IPS-NIHi11 (cell line): Measurements from ENCODE around the gene MAP2K6.
A peak's percentile ranks its signal among the peaks of the same experiment; 100 is the strongest.
"Not testable (repeated sequence)": the region's sequence is repeated elsewhere in the genome, so short reads cannot be mapped to it uniquely, and the experiment has no call there.

Experiments
- DNase-seq: peaks from one replicate; pipeline ENCODE4 v3.0.0; 2012; ENCODE audit warnings: mixed read lengths, low spot score

Gene MAP2K6

DNA sequence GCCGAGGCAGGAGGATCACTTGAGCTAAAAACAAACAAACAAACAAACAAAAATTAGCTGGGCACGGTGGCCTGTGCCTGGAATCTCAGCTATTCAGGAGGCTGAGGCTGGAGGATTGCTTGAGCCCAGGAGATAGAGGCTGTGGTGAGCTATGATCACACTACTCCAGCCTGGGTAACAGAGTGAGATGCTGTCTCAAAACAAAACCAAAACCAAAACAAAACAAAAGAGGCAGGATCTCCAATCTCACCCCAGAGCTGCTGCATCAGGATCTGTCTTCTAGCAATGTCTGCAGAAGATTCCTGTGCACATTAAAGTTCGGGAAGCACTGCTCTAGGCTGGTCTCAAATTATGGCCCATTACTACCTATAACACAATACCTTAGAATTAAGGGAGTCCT, 43.1 kb downstream of the MAP2K6 start:
- no peak for DNase-seq

DNA sequence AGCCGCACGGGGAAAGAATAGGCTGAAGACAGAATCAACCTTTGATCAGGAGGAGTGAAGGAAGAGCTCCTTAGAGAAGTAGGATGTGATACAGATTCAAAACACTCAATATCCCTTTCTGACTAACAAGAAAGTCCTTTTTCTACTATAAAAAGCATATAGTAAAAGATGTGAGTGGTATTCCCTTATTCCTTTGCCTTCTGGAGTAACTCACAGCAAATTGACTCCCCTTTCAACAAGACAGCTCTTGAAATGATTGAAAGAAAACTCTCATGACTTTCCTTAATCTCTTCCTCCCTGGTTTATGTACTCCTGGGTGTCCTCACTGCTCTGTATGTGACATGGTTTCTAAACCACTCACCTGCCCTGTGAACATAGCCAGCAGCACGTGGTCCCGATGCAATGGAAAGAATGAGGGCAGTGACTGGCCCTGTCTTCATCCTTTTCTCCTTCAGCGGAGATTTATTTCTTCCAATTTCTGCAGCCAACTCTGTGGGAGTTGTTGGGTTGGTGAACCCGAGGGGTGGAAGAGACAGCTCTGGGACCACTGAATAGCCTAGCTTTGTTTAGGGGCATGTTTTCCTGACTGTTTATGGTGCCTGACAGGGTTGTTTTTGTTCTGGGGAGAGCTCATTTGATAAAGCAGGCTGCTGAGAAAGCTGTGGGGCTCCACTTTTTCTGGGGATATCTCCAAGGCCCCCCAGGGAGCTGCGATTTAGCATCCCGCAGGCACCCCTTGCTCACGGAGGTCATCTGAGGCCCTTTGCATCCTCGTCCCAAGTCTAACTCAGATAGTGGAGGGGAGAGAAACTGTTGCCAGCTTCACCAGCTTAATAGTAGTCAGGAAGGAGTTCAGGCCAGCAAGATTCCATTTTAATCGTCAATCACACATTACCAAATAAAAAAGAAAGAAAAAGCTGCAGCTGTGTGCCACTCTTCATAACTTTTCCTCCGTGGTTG, 46.7 kb downstream of the MAP2K6 start:
- DNase-seq, result no peak

DNA sequence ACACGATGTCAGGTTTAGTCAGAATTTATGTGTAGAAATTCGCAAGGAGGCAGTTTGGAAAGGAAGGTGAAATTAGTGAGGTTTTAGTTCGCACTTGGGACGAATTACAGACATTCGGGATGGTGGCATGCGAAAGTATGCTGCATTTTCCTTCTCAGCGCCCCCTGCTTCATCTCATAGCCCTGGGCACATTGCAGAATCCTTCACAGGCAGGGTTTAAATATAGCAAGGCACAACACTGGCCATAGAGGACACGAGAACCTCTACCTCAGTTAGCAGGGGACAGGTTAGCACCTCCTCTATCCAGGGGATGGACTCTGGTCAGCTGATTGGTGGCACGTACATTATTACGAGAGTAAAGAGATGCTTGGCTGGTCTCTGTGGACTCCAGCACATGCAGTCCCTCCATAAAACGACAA, 47.5 kb downstream of the MAP2K6 start:
- DNase-seq, result no peak

DNA sequence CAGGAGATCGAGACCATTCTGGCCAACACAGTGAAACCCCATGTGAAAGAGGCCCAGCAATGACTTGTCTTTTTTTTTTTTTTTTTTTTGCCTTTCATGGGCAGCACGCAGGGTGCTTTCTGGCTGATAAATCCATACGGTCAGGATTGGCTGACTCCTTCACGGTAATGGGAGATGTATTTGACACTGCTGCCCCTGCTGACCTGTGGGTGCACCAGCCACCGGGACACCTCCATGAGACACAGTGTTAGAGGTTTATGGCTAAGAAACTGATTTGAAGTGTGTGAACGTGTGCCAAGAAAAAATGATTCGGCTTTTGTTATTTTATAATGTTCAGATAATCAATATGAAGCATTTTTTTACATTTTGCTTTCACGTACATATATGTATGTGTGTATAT, 48.4 kb downstream of the MAP2K6 start:
- DNase-seq, result no peak

DNA sequence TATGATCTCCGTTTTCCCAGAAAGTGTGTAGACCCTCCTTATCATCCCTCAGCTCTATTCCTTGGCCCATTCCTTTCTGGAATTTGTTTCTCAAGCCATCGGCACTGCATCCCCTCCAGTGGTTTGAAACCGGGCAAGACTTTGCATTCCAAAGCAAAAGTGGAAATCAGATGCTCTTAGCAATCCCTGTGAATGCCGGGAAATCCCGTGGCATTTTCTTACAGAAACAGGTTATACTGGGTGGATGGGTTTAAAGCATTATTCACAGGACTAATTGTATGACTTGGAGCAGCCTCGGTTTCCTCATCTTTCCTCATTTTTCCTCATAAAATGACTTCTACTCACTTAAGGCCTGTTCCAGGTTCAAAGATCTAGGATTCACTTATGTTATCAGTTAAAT, 52.0 kb downstream of the MAP2K6 start:
- no peak for DNase-seq

DNA sequence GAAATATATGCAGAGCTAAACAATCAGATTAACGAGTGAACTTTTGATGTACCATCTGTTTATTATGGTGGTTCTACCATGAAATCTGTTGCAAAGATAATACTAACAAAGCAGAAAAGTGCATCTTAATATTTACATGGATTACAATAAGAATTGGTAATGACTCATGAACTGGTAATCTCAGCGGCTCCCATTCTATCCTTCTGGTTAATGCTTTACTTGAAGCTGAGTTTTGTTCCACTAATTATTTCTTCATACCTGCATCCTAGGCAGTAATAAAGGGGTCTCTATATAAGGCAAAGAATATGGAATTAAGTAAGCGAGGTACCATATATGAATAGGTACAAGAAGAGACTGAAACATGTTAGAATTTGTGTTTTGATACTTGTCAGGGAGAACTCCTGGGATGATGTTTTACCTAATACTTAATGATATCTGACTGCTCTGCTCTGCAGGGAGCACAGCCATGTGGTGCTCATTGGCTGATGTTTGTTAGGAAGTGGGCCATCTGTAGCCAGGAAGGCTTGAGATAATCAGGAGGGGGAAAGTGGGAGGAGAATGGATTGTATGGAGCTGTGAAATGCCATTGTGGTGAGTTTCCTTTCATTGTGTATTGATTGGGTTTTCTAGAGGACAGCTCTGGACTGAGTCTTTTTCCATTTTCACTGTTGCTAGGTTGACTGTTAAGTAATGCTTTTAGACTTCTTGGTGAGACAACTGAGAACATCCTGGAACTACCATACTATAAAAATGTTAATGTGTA, 52.6 kb downstream of the MAP2K6 start:
- peak; percentile 38 for DNase-seq

DNA sequence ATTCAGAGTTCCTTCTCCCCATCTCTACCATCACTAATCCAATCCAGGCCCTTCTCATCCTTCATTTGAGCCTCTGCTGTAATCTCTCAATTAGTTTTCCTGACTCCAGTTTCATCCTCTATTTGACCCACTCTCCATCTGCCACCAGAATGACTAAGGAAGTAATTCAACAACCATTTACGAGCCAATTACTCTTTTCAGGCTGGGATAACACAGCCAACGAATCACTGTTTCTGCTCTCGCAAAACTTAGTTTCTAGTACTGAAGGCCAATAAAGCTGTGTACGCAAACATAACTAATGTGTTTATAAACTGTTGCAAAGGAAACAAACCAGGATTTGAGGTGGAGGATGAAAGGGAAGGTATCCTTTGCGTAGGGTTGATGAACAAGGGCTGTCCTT, 53.7 kb downstream of the MAP2K6 start:
- no peak for DNase-seq

DNA sequence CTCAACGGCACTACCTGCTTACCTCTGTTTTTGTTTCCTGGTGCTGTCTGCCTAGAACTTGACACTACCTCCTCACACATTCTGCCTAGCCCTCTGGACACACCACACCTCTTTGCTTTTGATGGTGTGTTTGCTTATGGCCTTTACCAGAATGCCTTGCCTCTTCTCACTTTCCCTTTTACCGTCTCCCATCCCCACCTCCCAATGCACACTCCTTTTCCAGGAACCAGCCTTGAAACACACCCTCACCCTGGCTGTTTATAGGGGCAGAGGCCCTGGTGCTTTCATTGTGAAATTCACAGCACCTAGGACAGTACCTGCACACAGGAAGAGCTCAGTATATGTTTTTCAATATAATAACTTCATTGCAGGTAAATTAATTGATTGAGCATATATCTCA, 56.2 kb downstream of the MAP2K6 start:
- DNase-seq, result no peak

DNA sequence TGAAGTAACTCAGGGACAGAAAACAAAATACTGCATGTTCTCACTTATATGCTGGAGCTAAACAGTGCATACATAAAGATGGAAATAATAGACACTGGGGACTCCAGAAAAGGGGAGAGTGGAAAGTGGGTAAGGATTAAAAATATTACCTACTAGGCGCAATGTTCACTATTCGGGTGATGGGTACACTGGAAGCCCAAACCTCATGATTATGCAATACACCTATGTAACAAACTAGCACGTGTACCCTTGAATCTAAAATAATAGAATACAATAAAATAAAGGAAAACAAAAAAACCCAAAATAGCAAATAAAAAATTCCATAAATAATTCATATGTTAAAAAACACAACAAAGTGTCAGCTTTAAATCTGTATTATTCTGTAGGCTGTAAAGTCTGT, 56.9 kb downstream of the MAP2K6 start:
- DNase-seq, result no peak

DNA sequence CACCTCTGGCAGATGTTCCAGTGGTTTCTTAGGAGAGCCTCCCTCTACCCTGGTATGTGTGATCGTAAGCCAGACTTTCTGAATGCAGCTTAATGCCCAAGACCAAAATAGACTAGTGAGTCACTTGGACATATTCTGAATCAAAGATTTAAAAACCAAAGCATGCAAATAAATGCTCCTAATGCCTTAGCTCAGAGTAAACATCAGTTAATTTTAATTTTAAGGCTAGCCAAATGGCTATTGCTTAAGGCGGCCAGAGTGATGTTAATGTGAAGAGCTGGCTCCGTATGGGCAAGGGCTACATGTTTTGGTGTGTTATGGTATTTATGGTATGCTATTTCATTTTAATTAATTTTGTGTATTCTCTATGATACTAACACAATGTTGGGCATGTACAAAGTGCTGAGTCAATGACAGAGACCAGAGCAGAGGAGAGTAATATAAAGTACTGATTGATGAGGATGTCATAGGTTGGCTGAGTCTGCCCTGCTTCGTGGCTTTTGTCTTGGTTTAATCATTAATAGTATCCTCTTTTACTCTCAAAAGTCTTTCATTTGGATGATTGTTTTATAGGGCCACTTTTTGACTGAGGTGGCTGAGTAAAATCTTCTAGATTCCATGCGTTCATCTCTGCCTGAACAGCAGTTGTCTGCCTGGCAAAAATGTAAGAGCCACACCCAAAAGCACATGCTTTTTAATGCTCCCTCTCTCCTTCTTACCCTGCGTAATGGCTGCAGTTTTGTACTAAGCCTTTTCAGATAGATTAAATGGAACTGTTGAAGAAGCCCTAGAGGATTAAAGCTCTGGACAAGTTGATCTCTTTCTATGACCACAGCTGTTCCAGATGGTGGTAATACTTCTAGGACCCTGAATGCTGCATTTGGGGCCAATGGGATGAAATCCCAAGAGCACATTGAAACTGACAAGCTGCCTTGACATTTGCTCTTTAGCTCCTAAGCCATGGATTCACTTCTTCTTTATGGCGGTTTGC, 59.6 kb downstream of the MAP2K6 start:
- DNase-seq, result no peak

DNA sequence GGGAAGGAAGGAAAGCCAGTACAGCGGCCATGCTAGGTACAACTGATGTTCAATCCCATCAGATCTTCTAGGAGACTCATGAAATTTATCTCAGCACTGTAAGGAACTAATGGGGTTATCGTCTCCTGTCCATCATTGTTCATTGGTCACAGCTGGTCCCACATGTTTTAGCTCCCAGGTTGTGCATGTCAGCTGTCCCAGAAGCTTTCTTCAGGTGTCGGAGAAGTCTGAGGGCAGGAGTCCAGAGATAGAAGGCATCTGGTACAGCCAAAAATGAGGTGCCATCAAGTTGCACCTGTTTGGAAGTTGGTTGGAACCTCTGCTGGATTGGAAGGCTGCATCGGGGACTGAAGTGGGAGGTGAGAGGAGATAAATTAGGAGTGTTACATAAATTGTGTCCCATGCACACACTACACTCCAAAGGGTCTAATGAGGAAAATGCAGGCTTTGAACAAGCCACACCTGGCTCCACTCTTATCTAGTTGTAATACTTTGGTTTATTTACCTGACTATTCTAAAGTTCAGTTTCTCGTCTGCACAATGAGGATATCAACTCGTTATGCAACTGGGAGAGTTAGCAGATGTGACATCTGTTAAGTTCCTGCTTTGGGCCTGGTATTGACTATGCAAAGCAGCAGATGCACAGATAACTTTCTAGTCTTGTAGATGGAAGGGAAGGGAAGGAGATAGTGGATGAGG, 62.9 kb downstream of the MAP2K6 start:
- DNase-seq, result no peak

DNA sequence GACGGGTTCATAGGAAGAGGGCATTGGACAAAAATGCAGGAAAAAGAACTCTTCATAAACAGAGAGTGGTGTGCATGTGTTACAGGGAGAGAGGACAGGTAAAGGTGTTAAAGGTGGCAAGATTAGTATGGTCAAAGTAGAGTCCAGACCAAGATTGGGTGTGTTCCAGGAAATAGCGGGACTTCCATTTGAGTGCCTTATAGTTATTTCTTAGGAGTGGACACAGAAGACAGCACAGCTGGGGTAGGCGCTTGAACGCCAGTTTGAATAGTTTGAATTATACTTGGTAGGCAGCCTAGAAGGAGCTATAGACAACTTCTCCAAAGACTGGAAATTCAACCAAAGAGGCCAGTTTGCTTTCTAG, 63.4 kb downstream of the MAP2K6 start:
- DNase-seq, result no peak

DNA sequence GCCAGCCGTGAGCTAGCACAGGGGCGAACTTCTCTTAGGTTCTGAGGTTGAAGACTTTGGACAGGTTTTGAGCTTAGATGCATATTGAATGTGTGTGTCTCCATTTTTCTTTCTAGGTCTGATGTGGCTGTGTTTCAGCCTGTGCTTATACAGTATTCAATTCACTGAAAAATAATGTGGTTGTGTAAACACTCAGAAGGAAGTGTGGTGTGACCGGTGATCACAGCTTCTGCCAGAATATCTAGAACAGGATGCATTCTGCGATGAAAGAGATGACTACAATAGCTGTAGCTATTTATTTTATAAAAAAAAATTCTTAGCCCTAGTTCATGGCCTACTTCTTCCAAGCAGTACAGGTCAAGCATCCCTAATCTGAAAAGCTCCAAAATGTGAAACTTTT, 64.4 kb downstream of the MAP2K6 start:
- no peak for DNase-seq

DNA sequence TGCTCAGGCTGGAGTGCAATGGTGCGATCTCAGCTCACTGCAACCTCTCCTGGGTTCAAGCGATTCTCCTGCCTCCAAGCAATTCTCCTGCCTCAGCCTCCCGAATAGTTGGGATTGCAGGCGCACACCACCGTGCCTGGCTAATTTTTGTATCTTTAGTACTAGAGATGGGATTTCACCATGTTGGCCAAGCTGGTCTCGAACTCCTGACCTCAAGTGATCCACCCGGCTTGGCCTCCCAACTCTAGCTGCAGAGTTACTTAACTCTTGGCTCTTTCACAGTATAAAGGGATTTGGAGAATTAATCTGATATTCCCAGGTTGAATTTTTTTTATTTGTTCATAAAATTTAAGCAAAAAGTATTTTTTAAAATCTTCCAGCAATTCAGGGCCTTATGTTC, 65.3 kb downstream of the MAP2K6 start:
- not testable (repeated sequence) for DNase-seq

DNA sequence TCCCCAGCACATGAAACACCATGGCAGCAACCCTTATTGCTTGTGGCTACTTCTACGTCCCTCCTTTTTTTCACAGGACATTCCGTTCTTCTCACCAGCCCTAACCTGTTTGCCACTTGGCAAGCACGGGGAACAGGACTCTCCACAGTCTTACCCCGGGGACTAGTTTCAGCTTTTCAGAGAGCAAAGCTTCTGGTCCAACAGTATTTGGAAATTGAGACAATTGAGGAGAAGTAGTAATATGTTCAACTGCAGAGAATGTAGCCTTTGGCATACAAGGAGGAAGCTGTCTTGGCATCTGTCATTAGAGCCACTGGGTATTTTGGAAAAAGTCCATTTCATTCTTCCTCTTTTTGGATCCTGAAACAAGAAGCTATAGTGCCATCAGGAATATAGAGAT, 65.7 kb downstream of the MAP2K6 start:
- no peak for DNase-seq

DNA sequence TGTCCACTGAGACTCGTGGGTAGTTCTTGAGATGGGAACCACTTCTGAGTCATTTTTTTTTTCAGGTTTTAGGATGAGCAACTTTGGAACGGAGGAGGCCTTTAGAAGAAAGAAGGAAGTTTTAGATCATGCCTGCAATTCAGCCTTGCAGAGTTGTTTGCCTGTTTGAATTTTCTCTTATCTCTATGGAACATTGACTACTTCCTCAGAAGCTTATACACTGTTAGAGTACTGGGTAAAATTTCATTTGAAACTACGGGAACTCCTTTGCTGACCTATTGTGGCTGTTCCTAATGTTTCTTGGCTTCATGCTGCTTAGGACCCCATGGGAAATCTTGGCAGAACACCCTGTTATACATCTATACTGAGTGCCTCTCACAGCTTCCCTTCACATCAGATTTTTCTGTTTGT, 70.8 kb downstream of the MAP2K6 start:
- no peak for DNase-seq

DNA sequence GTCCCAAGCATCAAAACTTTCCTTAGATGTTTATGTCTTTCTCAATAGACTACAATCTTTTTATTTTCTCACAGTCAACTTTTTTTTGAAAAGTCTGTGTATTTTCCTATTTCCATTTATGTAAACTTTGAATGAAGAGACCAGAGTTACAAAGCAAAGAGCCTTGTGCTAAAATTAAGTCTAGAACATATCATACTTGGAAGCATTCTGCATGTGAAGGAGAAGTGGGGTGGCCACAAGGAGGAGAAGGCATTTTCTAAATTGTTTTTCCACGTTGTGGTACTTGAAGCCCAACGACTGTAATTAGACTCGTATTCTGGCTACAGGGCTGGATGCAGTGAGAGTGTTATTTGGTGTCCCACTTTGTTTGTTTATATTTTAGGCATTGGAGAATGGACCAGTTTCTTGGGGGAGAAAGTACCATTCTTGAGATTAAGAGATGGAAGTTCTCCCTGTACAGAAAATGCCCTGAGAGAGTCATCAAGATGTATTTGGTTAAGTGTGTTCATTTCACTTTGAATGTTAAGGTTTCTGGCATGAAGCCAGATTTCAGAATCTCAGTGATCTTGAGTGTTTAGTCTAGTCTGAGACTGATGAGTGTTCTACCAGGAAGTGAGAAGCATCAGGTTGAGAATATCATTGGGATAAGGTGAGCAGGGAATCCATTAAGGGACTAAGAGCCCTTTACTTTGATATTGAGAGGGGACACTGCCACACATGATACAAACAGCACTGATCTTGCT, 71.6 kb downstream of the MAP2K6 start:
- no peak for DNase-seq

DNA sequence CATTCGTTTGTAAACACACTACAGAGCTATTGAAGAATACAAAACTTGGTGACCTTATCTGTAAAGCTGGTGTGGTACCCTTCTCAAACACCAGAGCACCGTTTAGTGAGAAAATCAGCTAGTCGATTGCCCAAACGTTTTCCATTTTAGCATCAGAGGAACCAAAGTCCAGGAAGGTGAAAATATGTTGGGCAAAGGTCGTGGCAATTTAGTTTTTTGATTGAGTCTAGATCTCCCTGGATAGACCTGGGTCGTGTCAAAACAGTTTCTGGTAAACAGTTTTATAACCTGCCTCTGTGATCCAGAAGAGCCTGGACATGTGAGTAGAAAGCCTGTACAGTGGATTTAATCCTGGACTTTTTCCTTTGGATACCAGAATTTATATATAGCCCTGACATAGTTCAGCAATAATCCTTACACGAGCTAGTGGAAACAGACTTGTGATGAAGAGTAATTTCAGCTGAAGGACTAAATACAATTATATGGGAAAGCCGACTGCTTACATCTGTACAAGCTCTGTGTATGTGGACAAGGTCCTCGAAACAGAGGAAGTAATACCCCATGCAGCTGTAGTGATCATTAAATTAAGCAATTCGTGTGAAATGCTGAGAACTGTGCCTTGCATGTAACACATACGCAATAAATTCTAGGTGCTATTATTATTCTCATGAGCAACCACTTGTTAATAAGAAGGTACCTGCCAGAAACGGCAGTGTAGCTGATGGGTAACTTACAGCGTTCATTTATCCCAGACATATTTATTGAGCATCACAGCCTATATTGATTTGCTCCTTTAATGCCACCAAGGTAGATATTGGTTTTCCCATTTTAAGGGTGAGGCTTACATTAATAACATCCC, 72.5 kb downstream of the MAP2K6 start:
- DNase-seq, result no peak

DNA sequence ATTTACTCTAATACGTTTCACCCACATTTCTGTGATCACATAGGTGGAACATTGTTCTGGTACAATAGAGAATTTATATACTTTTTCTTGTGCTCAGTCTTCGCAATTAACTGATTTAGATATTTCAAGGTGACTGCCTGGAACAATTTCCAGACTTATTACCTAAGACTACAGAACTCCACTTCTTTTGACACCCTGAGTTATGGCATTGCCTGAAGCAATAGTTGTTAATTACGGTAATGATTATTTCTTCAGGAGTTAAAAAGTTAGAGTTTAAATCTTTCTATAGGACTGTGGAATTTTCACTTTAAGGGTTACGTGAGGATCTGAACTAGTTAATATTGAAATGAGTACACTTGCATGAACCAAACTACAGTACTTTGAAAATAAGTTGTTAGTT, 74.8 kb downstream of the MAP2K6 start:
- DNase-seq, result no peak
